Measurements from ENCODE around the gene IQGAP1. TPM values are rescaled to one million over a fixed set of nuclear protein-coding genes. Genes with fewer than 3 reads are reported as not detected.

IQGAP1 gene
- total RNA-seq, 1 experiment from 2014 or later = 72.4 TPM

DNA sequence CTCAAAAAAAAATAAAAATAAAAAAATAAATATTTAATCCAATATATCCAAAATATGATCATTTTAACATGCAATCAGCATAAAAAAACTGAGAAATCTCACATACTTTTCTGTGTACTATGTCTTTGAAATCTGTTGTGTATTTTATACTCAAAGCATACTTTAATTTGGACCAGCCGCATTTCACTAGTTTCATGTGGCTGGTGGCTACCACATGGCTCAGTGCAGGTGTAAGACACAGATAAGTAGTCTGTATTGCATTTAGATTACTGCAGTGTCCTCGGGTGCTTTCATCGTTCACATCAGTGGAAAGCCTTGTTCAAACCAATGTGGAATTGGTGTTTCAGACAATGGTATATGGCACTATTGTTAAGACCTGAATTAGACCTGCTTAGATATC, 152.7 kb downstream of the IQGAP1 start:
- Histone ChIP-seq H4K5ac (ENCODE audit: insufficient read length, low read depth, low read length) (no peak overlapping the region), H2BK12ac (ENCODE audit: insufficient read length, low read depth, low read length) (no peak overlapping the region), H3K27me3 (ENCODE audit: insufficient read depth, low read length) (no peaks in the 10 kb centered on the region), H2AFZ (ENCODE audit: low read length) (no peak overlapping the region), H3K4ac (ENCODE audit: low read depth, low read length) (no peak overlapping the region), H3K18ac (ENCODE audit: insufficient read length, low read depth, low read length) (no peak overlapping the region), H2BK5ac (ENCODE audit: insufficient read length, low read length) (no peak overlapping the region), H3K9me3 (ENCODE audit: control insufficient read depth, low read depth, low read length) (no peaks in the 10 kb centered on the region), H2BK20ac (ENCODE audit: low read depth, low read length, poor library complexity, severe bottlenecking) (no peak overlapping the region), H3K9ac (ENCODE audit: extremely low read depth, insufficient read length, low read length) (no peak overlapping the region), H4K20me1 (ENCODE audit: control insufficient read depth, insufficient read depth, insufficient read length) (no peaks in the 10 kb centered on the region), H3K23me2 (ENCODE audit: insufficient read length, low read depth, low read length, poor library complexity, severe bottlenecking) (no peaks in the 10 kb centered on the region), H4K8ac (replicated peaks; ENCODE audit: insufficient read length, low read depth, low read length) (no peak overlapping the region), H2AK5ac (ENCODE audit: insufficient read length, low read length) (no peak overlapping the region), H3K27ac (ENCODE audit: insufficient read length, low read depth, low read length) (no peak overlapping the region), H3K79me2 (ENCODE audit: insufficient read depth, low read length) (no peaks in the 10 kb centered on the region), H2BK120ac (ENCODE audit: low read depth, low read length, poor library complexity, severe bottlenecking) (no peak overlapping the region), H3K79me1 (ENCODE audit: insufficient read depth, low read depth, low read length, poor library complexity, severe bottlenecking) (no peaks in the 10 kb centered on the region), H3K4me2 (ENCODE audit: insufficient read depth, insufficient read length, low read length) (no peak overlapping the region), H3T11ph (ENCODE audit: low read length) (no peak overlapping the region), H3K56ac (ENCODE audit: insufficient read length, low read depth, low read length) (no peak overlapping the region), H4K91ac (ENCODE audit: insufficient read length, low read depth, low read length) (no peak overlapping the region), H3K4me1 (ENCODE audit: insufficient read depth, low read length) (no peaks in the 10 kb centered on the region), H2BK15ac (ENCODE audit: low read depth, low read length) (no peak overlapping the region), H3K14ac (ENCODE audit: insufficient read depth, low read length) (no peak overlapping the region), H3K23ac (ENCODE audit: insufficient read length, low read depth, low read length) (no peak overlapping the region)
- H3K27me3 Mint-ChIP-seq (ENCODE audit: low read depth) = no peaks in the 10 kb centered on the region
- TF ChIP-seq CTCF (conservative IDR thresholded peaks at IDR 0.05) = no peak
- WGBS (ENCODE audit: extremely low coverage, insufficient read length, low lambda C conversion rate) = no CpG with 5 or more reads among the region's 3 CpGs
- no peak overlapping the region for H3K27ac Mint-ChIP-seq
- no peak for DNase-seq
- H3K4me1 Mint-ChIP-seq = peaks cover 0 to 3% of the 10 kb centered on the region in 2 experiments; a peak in 1 of 4 replicates
- no peaks in the 10 kb centered on the region for H3K36me3 Mint-ChIP-seq (ENCODE audit: insufficient read depth in 1 of 3, low read depth in 3 of 3)
- H3K4me3 Mint-ChIP-seq = no peak overlapping the region
- no peaks in the 10 kb centered on the region for H3K9me3 Mint-ChIP-seq

All from H9 (cell line).